Psoas muscle (tissue), 8 donors: ENCODE measurements around the gene ACYP2. TPM values are rescaled to one million over a fixed set of nuclear protein-coding genes. Genes with fewer than 3 reads are reported as not detected.

Experiments
- ATAC-seq, 4 donors: fragments of 200-7000 bp; cut with Tn5 transposase; one replicate each; pipeline ENCODE4 v1.9.1; 2020; ENCODE audit warnings: moderate library complexity in 3 of 4, mild to moderate bottlenecking in 2 of 4
- DNase-seq, 2 donors: peaks; one replicate each; pipeline ENCODE4 v3.0.0-alpha.2; 2020
- H3K27ac ChIP-seq: fragments of 200-600 bp; one replicate; pipeline ENCODE4 v1.8.0; 2022
- H3K27me3 ChIP-seq, 3 donors: fragments of 200-600 bp in 1 of 3; one replicate each; pipeline versions ENCODE4 v1.6.1 to v1.8.0; 2013 to 2022; ENCODE audit warnings: low read length in 2 of 3, mild to moderate bottlenecking in 2 of 3, moderate library complexity in 1 of 3; ENCODE audit not compliant: insufficient read depth in 3 of 3
- H3K36me3 ChIP-seq, 2 donors: fragments of 200-600 bp in 1 of 2; one replicate each; pipeline versions ENCODE4 v1.6.1 to v1.8.0; 2013 to 2022; ENCODE audit warnings: low read depth in 1 of 2, mild to moderate bottlenecking in 1 of 2, moderate library complexity in 1 of 2; ENCODE audit not compliant: insufficient read depth in 1 of 2
- H3K4me1 ChIP-seq: fragments of 200-600 bp; one replicate; pipeline ENCODE4 v1.8.0; 2022
- H3K4me3 ChIP-seq: fragments of 200-600 bp; one replicate; pipeline ENCODE4 v1.8.0; 2022; ENCODE audit warnings: mild to moderate bottlenecking
- H3K9me3 ChIP-seq: fragments of 200-600 bp; one replicate; pipeline ENCODE4 v1.8.0; 2022
- CTCF ChIP-seq: fragments of 200-600 bp; IDR thresholded peaks from one replicate; pipeline ENCODE4 v1.8.0; 2022; ENCODE audit warnings: antibody characterized with exemption
- WGBS, 3 donors: extraction: QIAGEN DNeasy Blood & Tissue Kit; methylation state at CpG; one replicate each; pipeline versions ENCODE4 v1.1.6 to v1.1.7; 2013; 5-methylcytosine and 5-hydroxymethylcytosine counted together
- intact Hi-C, 2 donors: fragments of 100-400 bp; cut with DNase I; formaldehyde crosslinking; loops; one replicate each; pipeline versions ENCODE4 v1.11.0 to v1.14.2; 2022
- polyA plus RNA-seq, 3 donors: library from polyadenylated mRNA; stranded (reverse); fragments of 200-250 nt; gene quantifications; one replicate each; pipeline ENCODE4 v1.2.3, GENCODE V29; 2013
- total RNA-seq, 4 donors: library from RNA; stranded (reverse); fragmentation: NEBNext Ultra II Directional in 2 of 4; extraction: Animal tissue kit (Norgen Biotek cat#: 25700) in 2 of 4; gene quantifications; one replicate each; pipeline versions ENCODE4 v1.2.1 to v1.2.4, GENCODE V29; 2021 to 2023
- donor health status: healthy with polysubstance abuse.
- donor health status: DM: no; HTN: no; CAD: no; lungs with moderate emphysema.
- donor health status: Bipolar disorder and iron deficiency.
- donor health status: healthy.
- donor health status: DM: yes; HTN: yes; CAD: no.
- donor health status: DM: no; HTN: no; CAD: no.
- donor health status: DM: no; HTN: no; CAD: no.
- donor health status: DM: yes; HTN: yes; CAD: no.

The ACYP2 gene
- total and polyA plus RNA-seq, 7 donors = 73.5 to 231 (median 108) TPM

DNA sequence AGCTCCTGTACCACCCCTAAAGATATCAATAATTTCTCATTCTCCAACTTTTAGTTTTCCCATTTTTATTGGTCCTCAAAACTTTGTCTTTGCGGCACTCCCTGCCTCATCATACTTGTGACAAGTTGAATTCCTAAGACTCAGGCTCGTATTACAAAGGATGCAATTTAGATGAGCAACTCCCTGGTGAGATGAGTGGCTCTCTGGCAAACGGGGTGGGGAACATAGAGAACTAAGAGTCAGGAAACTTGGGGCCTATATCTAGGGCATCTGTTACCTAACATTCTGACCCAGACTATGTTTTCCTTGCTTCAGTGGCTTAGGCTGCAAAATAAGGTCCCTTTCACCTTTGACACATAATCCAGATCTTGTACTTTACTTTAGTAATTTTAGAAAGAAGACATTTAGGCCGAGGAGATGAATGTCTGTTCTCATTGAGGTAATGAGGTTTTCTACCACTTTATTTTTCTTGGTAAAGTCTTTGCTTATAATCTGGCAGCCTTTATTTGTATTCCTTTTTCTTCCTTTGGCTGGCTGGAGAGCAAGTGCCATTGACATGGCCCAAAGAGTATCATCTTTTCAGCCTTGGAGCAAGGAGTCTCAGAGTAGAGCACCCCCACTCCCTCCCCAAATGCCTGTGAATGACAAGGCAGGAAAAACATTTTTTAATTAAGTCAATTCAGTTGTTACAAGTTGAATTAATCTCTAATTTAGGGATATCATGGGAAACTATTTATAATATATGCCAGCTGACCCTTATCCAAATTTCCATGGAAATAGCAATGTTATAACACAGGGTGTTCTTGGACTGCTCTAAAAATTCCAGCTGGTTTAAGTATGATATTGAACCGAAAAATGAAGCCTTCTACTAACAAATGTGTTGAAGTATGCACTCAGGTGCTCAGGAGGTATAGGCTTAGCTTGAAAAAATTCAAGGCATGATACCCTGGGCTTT lies 125.4 kb downstream of the ACYP2 start:
- H3K36me3 ChIP-seq = no peaks in the 10 kb centered on the region
- no peaks in the 10 kb centered on the region for H3K4me1 ChIP-seq
- no peak overlapping the region for H3K4me3 ChIP-seq
- WGBS, 3 donors = 27 to 57% (median 40%) methylated on average over 5 of the region's 5 CpGs
- H3K27ac ChIP-seq = peak overlapping the region; percentile 11
- peak in 3 of 4 donors; percentile 79 to 93 (median 88) for ATAC-seq
- H3K9me3 ChIP-seq = no peaks in the 10 kb centered on the region
- H3K27me3 ChIP-seq = no peaks in the 10 kb centered on the region
- intact Hi-C loops = no loop called here
- DNase-seq = peak; percentile 61 to 76
- TF ChIP-seq CTCF = no peak

DNA sequence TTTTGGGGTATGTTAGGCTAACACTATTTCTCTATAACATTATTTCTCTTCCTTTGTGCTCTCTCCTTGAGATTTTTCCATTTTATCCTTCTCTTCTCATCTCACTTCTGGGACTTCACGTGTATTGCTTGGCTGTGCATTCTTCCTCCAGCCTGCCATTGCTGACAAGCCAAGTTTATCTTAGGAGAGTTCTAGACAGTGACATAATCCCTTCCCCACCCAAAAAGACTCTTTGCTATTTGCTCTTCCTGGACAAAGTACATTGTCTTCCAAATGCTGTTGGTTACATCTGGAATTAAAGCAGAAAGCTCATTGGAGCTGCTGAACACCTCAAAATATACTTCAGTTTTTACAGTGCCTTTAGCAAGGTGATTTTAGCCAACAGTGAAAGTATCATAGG lies 131.7 kb downstream of the ACYP2 start:
- WGBS, 3 donors = 15 to 50% (median 39%) methylated on average over 1 of the region's 1 CpG
- H3K9me3 ChIP-seq = no peaks in the 10 kb centered on the region
- no peak for ATAC-seq
- no peaks in the 10 kb centered on the region for H3K4me1 ChIP-seq
- no peak overlapping the region for H3K4me3 ChIP-seq
- no peak for TF ChIP-seq CTCF
- H3K27ac ChIP-seq = no peak overlapping the region
- no peaks in the 10 kb centered on the region for H3K27me3 ChIP-seq
- no peak for DNase-seq
- H3K36me3 ChIP-seq = no peaks in the 10 kb centered on the region
- intact Hi-C loops = no loop called here

DNA sequence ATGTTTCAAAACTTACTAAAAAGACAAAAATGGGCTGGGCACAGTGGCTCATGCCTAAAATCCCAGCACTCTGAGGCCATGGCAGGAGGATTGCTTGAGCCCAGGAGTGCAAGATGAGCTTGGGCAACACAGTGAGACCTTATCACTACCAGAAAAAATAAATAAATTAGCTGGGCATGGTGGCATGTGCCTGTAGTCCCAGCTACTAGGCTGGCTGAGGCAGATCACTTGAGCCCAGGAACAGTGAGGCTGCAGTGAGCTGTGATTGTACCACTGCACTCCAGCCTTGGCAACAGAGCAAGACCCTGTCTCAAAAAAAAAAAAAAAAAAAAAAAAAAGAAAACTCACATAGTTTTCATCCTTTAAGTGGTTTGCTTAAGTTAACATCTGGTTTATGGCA lies 134.2 kb downstream of the ACYP2 start:
- no peak for ATAC-seq
- Histone ChIP-seq H3K9me3 (no peaks in the 10 kb centered on the region), H3K4me1 (no peaks in the 10 kb centered on the region), H3K36me3 (no peaks in the 10 kb centered on the region), H3K27ac (no peak overlapping the region), H3K27me3 (no peaks in the 10 kb centered on the region), H3K4me3 (no peak overlapping the region)
- TF ChIP-seq CTCF = no peak
- intact Hi-C loops = no loop called here
- DNase-seq = no peak

GRCh38 chr2:54254180-54254579 lies 138.8 kb downstream of the ACYP2 start:
- Histone ChIP-seq H3K27me3 (no peaks in the 10 kb centered on the region), H3K4me1 (no peaks in the 10 kb centered on the region), H3K27ac (no peak overlapping the region), H3K4me3 (no peak overlapping the region), H3K36me3 (no peaks in the 10 kb centered on the region), H3K9me3 (no peaks in the 10 kb centered on the region)
- no peak for ATAC-seq
- intact Hi-C loops = no loop called here
- no peak for DNase-seq
- no peak for TF ChIP-seq CTCF
